ENCODE data around the gene ADGRG1. TPM values are rescaled to one million over a fixed set of nuclear protein-coding genes. Genes with fewer than 3 reads are reported as not detected.
"Not testable (repeated sequence)": the region's sequence is repeated elsewhere in the genome, so short reads cannot be mapped to it uniquely, and the experiment has no call there.

ADGRG1 gene
- total RNA-seq (2014; rRNA removed; shearing (Covaris generic)): 16.2 and 20.6 TPM in 2 replicates

DNA sequence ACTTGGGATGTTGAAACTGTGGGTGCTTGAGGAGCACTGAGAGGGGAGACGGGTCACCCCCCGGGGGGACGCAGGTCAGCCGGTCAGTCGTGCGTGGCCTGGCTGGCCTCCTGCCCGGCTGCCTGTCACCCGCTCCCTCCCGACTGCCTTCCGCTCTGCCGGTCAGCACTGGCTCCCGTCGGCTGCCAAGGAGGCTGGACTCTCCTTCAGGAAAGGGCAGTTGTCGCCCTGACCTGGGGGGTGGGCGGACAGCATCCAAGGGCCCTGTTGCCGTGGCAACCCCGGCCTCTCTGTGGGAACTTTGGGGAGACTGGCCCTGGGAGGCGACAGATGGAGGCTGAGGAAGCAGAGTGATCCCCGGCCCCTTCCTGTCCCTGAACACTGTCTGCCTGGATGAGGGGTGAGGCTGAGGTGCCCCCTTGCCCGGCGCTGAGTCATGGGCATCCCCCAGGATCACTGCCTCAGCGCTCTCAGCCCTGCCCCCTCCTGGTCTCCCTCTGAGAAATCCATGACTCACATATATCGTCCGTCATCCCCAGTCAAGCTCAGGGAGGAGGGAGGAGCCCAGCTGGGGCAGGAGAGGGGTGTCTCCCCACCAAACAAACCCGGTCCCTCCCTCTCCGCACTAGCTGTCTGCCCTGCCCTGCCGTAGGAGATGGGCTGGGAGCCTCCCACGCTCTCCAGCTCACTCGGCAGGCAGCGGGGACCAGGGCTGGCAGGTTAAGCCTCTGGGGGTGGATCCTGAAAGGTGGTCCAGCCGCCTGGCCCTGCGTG, at the start of gene ADGRG1:
Gene ADGRG1, plus strand, starts transcription at position 623 of the 774 bp plus-strand sequence. CDS start 21,658 bp downstream, outside the sequence.
- peak; percentile 99 for DNase-seq (ENCODE audit: low read depth)

DNA sequence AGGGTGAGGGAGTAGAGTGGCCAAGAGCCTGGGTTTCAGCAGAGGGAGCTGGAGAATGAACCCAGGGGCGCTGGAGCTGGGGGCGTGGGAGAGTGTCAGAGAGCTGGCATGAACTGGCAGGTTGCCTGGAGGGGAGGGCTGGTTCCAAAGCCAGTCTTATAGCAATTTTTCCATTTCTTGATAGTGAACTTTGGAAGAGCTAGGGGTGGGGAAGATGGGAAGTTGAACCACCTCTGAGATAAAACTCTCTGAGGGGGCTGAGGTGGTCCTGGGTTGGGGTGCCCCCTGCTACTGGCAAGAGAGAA, 49.1 kb upstream of the ADGRG1 start:
- DNase-seq (ENCODE audit: low read depth): no peak

DNA sequence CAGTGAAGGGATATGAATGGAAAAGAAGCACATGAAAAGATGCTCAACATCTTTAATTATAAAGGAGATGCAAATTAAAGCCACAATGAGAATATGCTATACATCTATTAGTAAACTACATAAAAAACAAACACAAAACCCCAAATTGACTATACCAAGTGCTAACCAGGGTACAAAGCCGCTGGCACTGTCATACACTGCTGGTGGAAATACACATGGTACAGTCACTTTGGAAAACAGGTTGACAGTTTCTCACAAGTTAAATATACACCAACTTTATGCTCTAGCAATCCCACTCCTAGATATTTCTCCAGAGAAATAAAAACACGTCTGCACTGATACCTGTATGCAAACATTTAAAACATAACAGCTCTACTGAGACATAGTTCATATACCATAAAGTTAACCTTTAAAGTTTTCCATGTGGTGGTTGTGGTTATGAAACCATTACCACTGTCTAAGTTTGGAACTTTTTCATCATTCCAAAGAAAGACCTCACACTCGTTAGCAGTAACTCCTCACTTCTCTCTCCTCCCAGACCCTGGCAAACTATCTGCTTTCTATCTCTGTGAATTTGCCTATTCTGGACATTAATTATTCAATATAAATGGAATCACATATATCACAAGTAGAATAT, 43.3 kb upstream of the ADGRG1 start:
- DNase-seq (ENCODE audit: low read depth): no peak

DNA sequence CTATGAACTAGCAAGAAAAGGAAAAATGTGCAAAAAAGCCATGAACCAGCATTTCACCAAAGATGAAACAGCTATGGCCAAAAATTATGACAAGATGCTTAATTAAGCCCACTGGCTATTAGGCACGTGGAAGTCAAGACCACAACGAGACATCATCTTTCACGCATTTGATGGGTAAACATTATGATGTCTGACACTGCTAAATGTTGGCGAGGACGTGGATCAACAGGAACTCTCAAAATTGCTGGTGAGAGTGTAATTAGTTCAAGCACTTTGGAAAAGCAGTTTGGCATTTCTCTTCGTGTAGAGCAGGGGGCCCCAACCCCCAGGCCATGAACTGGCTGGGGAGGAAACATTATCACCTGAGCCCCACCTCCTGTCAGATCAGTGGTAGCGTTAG, 39.6 kb upstream of the ADGRG1 start:
- no peak for DNase-seq (ENCODE audit: low read depth)

DNA sequence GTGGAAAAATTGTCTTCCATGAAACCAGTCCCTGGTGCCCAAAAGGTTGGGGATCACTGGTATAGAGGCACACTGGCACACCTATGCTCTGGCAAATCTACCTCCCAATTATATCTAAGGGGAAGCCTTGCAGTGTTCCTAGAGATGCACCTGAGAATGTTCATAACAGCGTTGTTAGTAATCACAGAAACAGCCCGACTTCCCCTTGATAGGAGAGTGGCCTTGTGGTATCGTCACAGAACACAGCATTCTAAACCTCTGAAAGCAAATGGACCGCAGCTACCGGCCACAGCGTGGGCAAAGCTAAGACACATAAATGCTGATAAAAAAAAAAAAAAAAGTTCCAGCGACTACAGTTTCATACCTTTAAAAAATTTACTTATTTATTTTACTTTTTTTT, 39.1 kb upstream of the ADGRG1 start:
- no peak for DNase-seq (ENCODE audit: low read depth)

DNA sequence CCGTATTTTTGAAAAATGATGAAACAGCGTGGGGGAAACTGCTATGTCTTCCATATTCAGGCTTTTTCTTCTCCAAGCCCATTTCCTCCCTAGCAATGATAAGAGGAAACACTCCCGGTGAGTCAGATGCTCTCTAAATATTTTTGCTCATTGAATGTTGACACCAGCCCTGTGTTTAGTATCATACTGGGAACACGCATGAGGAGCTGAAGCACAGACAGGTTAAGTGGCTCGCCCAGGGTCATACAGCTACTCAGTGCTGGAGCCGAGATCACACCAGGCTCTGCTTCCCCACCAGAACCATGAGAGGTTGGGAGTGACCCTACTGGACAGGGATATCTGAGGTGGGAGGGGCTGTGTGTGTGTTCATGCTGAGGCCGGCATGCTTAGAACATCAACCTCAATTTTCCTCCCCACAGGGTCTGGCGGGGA, 37.8 kb upstream of the ADGRG1 start:
- peak; percentile 85 for DNase-seq (ENCODE audit: low read depth)

DNA sequence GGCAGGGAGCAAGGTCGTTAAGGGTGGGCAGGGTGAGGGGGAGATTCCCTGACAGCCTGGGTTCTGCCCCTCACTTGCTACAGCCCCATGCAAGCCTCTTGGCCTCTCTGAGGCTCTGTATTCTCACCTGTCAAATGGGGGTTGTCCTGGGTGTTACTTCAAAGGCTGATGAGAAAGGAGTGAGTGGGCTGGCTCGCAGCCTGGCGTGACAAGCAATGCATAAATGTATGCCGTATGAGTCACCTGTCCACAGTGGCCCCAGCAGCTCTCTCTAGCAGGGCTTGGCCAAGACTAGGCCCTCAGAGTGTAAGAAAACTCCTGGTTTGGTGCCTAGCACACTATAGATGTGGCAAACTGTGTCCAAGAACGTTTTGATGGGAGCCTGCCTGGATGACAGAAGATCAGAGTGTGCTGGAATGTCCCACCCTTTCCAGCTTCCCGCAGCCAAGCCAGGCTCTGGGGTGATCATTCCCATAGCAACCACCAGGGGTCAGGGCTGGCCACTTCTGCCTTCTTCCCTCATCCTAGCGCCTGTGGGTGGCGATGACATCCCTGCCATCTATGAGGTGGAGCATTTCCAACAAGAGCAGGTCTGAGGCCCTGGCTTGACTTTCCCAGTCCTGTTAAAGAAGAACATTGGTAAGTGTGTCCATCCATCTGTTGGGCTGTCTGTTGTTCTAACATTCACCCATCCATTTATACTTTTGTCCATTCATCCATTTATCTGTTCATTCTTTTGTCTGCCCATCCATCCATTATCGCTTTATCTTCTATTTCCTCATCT, 37.2 kb upstream of the ADGRG1 start:
- DNase-seq (ENCODE audit: low read depth): peak; percentile 90

DNA sequence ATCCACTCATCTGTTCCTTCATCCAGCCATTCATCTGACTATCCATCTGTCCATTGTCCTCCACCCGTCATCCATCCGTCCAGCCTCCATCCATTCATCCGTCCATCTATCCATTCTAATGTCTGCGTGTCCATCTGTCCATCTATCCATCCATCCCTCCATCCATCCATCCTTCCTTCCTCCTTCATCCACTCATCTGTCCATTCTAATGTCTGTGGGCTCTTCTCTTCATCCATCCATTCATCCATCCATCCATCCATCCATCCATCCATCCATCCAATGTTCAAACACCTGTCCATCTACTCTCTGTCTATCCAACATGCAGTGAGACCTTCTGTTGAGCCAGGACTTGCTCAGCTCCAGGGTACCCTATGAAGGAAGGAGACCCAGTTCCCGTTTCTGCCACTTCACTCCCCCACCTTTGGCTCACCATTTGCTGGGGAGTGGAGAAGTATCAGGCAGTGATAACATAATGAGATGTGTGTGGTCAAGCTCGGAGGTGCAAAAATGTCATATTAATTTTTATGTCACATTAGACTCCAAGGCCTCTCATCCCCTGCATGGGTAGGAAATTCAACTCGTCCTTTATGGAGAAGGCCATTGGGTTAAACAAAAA, 36.5 kb upstream of the ADGRG1 start:
- no peak for DNase-seq (ENCODE audit: low read depth)

DNA sequence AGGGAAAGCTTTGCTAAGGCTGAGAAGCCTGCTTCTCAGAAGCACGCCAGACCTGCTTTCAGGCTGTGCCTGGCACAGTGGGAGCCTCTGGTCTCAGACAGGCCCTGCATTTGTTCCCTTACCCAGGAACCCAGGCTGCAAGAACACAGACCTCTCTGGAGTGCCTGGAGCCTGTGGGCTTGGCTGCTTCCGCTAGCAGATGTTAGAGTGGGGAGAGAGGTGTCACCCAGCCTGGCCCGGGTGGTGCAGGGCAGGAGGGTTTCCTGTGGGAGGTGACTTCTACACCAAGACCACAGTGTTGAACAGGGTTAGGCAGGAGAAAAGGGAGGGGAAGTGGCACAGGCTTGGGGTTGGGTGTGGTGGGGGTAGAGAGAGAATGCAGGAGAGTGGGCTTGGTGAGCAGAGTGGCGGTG, 35.8 kb upstream of the ADGRG1 start:
- DNase-seq (ENCODE audit: low read depth): no peak

DNA sequence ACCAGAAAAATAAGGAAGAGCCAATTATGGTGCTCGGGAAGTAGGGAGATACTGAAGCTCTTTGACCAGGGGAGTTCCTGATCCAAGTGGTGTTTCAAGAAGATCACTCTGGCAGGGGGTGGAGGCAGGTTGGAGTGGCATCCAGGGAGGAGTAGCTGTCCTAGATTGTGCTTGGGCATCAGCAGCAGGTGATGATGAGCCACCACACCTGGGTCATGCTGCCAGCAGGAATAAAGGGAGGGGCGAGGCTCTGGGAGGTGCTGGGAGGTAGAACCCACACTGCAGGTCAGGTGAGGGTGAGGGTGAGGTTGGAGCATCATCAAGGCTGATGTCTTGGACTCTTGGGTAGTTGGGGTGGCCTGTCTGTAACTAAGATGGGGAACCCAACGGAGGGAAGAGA, 35.4 kb upstream of the ADGRG1 start:
- no peak for DNase-seq (ENCODE audit: low read depth)

DNA sequence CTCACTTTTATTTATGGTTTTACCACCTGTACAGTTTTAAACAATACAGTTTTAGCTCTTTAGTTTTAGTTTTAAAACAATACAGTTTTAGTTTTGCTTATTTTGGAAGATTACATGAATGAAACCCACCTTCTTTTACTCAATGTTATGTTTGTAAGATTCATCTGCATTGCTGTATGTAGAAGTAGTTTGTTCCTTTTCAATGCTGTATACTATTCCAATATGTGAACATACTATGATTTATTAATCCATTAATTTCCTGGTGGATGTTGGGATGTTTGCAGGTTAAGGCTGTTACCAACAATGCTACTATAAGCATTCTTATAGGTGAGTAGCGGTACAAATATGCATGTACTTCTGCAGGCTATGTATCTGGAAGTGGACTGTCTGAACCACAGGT, 34.4 kb upstream of the ADGRG1 start:
- DNase-seq (ENCODE audit: low read depth): no peak

DNA sequence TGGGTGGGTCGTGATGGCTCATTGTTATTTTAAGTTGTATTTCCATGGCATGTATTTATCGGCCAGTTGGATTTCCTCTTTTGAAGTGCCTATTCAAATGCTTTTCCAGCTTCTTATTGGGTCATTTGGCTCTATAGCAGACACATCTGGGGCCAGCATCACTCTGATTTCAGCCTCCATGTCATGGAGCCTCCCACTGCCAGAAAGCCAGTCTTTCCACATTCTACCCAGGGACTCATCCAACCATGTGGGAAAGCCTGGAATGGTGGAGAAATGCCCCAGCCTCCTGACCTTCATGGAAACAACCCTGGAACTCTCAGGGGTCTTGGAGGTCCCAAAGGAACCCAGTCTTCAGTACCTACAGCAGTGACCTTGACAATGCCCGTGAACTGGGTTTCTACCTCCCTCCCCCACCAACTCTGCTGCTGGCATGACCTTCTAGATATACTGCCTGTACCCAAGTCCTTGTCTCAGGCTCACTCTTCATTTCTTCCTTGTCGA, 33.8 kb upstream of the ADGRG1 start:
- no peak for DNase-seq (ENCODE audit: low read depth)

DNA sequence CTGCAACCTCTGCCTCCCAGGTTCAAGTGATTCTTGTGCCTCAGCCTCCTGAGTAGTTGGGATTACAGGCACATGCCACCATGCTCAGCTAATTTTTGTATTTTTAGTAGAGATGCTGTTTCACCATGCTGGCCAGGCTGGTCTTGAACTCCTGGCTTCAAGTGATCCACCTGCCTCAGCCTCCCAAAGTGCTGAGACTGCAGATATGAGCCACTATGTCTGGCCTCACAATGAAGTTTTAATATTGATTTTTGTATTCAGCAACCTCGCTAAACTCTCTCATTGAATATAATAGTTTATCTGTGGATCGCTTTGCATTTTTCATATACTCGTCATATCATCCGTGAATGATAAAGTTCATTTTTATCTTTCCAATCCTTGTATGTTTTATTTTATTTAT, 32.2 kb upstream of the ADGRG1 start:
- not testable (repeated sequence) for DNase-seq (ENCODE audit: low read depth)

DNA sequence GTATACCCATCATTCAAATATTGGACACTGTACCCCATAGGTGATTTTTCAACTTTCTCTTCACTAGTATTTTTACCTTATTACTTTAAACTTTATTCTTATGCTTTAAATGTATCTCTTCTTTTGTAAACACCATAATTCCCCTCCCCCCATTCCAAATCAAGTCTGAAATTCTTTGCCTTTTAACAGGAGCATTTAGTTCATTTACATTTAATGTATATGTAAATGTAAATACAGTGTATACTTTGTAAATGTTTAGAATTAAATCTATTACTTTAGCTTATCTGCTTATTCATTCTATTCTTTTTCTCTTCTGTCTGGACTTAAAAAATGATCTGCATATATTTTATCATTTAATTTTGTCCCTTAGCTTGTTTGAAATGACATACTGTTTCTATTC, 30.0 kb upstream of the ADGRG1 start:
- no peak for DNase-seq (ENCODE audit: low read depth)

DNA sequence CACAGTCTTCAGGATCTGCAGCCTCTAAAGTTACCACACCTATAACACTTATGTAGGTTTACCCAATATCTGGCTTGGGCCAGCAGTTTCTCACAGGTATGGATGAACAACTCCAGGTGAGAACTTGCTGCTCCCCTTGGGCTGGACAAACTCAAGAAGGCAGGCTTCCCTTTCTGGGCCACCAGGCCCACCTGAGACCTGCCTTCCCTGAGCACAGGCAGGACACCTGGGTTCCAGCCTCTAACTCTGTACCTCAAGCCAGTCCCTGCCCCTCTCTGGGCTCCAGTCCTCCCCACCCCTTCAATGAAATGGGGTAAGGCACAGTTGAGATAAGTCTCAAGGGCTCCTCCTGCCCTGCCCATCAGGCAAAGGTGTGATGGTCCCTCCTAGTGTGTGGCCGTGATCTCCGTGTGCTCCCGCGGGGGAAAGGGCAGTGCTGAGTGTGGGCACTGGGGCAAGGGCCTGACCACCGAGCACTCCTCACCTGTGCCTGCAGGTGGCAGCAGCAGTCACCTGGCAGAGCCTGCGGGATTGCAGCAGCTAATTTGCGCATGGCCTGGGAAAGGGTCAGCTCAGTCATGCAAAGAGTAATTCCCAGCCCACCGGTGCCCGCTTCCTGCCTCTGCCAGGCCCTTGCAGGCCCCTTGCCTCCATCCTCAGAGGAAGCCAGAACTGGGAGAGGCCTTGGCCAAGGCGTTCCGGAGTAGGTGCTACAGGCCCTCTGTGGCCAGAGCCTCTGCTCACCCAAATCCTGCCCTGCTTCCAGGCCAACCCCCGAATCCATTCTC, 28.2 kb upstream of the ADGRG1 start:
- DNase-seq (ENCODE audit: low read depth): peak; percentile 51

DNA sequence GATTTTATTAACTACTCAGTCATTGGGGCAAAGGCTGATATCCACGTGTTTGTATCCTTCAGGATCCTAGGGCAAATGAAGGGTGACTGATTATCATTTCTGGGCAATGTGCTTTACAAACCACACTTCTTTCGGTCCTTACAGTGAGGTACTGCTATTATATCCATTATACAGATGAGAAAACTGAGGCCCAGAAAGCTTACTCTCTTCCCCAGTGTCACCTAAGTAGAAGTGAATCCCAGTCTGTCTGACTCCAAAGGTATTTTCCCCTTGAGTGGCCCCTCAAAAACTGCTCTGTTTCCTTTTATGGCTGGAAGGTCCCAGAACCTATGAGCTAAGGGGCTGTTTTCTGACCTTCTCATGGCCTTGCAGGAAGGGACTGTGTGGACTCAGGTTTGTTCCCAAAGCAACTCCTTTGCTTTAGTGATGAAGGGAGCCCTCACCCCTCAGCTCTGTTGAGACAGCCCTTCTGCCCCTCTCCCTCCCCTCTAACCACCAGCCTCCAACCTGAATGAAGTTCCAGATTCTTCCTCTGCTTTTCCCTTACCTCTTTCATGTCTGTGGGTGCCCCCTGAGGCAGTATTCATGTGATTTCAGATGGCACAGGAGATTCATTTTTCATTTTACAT, 27.4 kb upstream of the ADGRG1 start:
- DNase-seq (ENCODE audit: low read depth): no peak

DNA sequence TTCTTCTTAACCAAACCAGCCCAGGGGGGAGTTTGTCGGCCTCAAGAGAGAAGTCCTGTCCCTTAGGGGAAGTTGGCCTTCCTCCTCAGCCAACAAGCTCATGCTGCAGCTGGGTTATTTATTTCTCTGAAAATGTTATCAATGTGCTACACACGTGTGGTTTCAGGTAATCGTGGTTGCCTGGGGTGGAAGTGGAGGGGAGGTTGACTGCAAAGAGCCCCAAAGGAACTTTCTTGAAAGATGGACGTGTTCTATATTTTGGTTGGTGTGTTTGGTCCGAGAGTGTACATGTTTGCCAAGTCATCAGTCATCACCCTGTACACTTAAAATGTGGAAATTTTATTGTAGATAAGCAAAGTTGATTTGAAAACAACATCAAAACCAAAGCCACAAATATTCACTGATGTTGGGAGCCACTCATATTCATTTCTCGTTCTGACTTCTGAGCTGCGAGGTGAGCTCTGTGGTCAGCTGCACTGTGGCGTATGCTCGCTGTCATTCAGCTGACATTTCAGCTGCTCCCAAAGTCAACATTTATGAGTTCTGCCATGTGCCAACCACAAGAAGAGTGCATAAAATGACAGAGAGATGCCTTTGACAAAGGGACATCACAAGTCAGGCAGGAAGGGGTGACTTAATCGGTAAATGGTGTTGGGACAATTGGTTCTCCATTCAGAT, 26.5 kb upstream of the ADGRG1 start:
- DNase-seq (ENCODE audit: low read depth): peak; percentile 72

DNA sequence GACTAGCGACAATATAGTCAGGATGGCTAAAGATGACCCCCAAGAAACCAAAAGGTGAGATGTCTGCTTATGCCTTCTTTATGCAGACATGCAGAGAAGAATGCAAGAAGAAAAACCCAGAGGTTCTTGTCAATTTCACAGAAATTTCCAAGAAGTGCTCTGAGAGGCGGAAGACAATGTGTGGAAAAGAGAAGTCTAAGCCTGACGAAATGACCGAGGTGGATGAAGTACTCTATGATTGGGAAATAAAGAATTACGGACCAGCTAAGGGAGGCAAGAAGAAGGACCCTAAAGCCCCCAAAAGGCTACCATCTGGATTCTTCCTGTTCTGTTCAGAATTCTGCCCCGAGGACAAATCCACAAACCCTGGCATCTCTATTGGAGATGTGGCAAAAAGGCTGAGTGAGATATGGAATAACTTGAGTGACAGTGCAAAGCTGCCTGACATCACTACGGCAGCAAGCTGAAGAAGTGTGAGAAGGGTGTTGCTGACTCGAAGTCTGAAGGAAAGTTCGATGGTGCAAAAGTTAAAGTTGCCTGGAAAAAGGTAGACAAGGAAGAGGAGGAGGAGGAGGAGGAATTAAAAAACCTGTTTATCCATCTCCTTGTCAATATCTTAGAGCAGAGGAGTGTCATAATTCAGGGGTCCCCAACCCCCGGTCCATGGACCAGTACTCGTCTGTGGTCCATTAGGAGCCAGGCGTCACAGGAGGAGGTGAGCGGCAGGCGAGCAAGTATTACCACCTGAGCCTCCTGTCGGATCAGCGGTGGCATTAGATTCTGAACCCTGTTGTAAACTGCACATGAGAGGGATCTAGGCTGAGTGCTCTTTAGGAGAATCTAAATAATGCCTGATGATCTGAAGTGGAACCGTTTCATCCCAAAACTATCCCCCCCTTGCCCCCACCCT, 25.1 kb upstream of the ADGRG1 start:
- no peak for DNase-seq (ENCODE audit: low read depth)

DNA sequence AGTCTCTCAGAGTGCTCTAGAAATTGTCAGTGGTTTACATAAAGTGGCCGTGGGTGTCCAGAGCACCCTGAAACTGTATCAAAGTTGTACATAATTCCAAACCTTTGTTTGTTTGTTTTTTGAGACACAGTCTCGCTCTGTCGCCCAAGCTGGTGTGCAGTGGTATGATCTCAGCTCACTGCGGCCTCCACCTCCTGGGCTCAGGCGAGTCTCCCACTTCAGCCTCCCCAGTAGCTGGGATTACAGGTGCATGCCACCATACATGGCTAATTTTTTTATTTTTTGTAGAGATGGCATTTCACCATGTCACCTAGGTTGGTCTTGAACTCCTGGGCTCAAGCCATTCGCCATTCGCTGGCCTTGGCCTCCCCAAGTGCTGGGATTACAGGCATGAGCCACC, 24.3 kb upstream of the ADGRG1 start:
- no peak for DNase-seq (ENCODE audit: low read depth)

Measured in M059J (cell line).